ENCODE data around the gene ST6GAL1.
"Not testable (repeated sequence)": the region's sequence is repeated elsewhere in the genome, so short reads cannot be mapped to it uniquely, and the experiment has no call there.

Gene ST6GAL1

GRCh38 chr3:186964616-186965015 lies 34.3 kb downstream of the ST6GAL1 start:
- TF ChIP-seq CTCF (IDR thresholded peaks at IDR 0.05; ENCODE audit: low read depth, low read length), result no peak
- DNase-seq (ENCODE audit: low read depth in 2 of 2), result no peak
- H3K4me3 ChIP-seq (replicated peaks in 1 of 2; ENCODE audit: low read depth in 2 of 2, low read length in 2 of 2), result no peak overlapping the region

GRCh38 chr3:186965141-186965879 lies 35.0 kb downstream of the ST6GAL1 start:
- peak in 1 of 2 donors; percentile 49 for DNase-seq (ENCODE audit: low read depth in 2 of 2)
- H3K4me3 ChIP-seq (replicated peaks in 1 of 2; ENCODE audit: low read depth in 2 of 2, low read length in 2 of 2), result no peak overlapping the region
- TF ChIP-seq CTCF (IDR thresholded peaks at IDR 0.05; ENCODE audit: low read depth, low read length), result no peak

GRCh38 chr3:186966406-186966805 lies 36.1 kb downstream of the ST6GAL1 start:
- DNase-seq (ENCODE audit: low read depth in 2 of 2), result no peak
- no peak overlapping the region for H3K4me3 ChIP-seq (replicated peaks in 1 of 2; ENCODE audit: low read depth in 2 of 2, low read length in 2 of 2)
- TF ChIP-seq CTCF (IDR thresholded peaks at IDR 0.05; ENCODE audit: low read depth, low read length), result no peak

- DNase-seq (ENCODE audit: low read depth in 2 of 2); H3K4me3 ChIP-seq (replicated peaks in 1 of 2; ENCODE audit: low read depth in 2 of 2, low read length in 2 of 2): not testable (repeated sequence)
These were observed 36.9 kb downstream of the ST6GAL1 start for GRCh38 chr3:186967236-186967635.

GRCh38 chr3:186967686-186968085 lies 37.4 kb downstream of the ST6GAL1 start:
- no peak for TF ChIP-seq CTCF (IDR thresholded peaks at IDR 0.05; ENCODE audit: low read depth, low read length)
- no peak for DNase-seq (ENCODE audit: low read depth in 2 of 2)
- no peak overlapping the region for H3K4me3 ChIP-seq (replicated peaks in 1 of 2; ENCODE audit: low read depth in 2 of 2, low read length in 2 of 2)

- no peak for TF ChIP-seq CTCF (IDR thresholded peaks at IDR 0.05; ENCODE audit: low read depth, low read length)
- peak in 1 of 2 donors; percentile 21 for DNase-seq (ENCODE audit: low read depth in 2 of 2)
These were observed 39.3 kb downstream of the ST6GAL1 start for GRCh38 chr3:186969607-186970006.

GRCh38 chr3:186971106-186971505 lies 40.8 kb downstream of the ST6GAL1 start:
- not testable (repeated sequence) for H3K4me3 ChIP-seq (replicated peaks in 1 of 2; ENCODE audit: low read depth in 2 of 2, low read length in 2 of 2); DNase-seq (ENCODE audit: low read depth in 2 of 2)

More at GRCh38 chr3:186969607-186970006, 39.3 kb downstream of the ST6GAL1 start:
- no peak overlapping the region for H3K4me3 ChIP-seq (replicated peaks in 1 of 2; ENCODE audit: low read depth in 2 of 2, low read length in 2 of 2)

GRCh38 chr3:186971578-186971977 lies 41.3 kb downstream of the ST6GAL1 start:
- H3K4me3 ChIP-seq (replicated peaks in 1 of 2; ENCODE audit: low read depth in 2 of 2, low read length in 2 of 2), result no peak overlapping the region
- DNase-seq (ENCODE audit: low read depth in 2 of 2), result peak in 1 of 2 donors; percentile 18
- no peak for TF ChIP-seq CTCF (IDR thresholded peaks at IDR 0.05; ENCODE audit: low read depth, low read length)

All from cardiac fibroblast (primary cell).